ENCODE data around the gene TMEM52.

Gene TMEM52

DNA sequence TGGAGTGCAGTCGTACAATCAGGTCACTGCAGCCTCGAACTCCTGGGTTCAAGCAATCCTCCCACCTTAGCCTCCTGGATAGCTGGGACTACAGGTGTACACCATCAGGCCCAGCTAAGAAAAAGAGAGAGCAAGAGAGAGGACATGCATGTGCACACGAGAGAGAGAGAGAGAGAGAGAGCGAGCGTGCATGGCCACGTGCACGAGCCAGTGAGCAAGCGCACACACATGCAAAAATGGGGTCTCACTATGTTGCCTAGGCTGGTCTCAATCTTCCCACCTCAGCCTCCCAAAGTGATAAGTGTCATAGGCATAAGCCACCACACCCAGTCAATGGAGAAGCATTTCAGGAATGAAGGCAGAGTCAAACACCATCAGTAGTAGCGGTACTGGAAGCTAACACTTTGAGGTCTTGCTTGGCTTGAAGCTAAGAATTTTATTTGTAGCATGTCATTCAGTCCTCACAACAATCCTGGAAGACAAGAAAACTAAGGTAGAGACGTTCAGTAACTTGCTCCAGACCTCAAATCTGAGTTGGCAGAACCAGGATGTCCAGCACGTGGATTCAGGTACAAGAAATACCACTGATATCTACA lies 42.6 kb downstream of the TMEM52 start:
- Histone ChIP-seq H3K4me1 (no peaks in the 10 kb centered on the region), H3K4me3 (ENCODE audit: low read depth, low read length) (no peak overlapping the region), H3K27me3 (no peaks in the 10 kb centered on the region), H3K36me3 (peaks cover 75% of the 10 kb centered on the region), H3K9me3 (no peaks in the 10 kb centered on the region)
- DNase-seq, result no peak
- TF ChIP-seq, protein P1, sequence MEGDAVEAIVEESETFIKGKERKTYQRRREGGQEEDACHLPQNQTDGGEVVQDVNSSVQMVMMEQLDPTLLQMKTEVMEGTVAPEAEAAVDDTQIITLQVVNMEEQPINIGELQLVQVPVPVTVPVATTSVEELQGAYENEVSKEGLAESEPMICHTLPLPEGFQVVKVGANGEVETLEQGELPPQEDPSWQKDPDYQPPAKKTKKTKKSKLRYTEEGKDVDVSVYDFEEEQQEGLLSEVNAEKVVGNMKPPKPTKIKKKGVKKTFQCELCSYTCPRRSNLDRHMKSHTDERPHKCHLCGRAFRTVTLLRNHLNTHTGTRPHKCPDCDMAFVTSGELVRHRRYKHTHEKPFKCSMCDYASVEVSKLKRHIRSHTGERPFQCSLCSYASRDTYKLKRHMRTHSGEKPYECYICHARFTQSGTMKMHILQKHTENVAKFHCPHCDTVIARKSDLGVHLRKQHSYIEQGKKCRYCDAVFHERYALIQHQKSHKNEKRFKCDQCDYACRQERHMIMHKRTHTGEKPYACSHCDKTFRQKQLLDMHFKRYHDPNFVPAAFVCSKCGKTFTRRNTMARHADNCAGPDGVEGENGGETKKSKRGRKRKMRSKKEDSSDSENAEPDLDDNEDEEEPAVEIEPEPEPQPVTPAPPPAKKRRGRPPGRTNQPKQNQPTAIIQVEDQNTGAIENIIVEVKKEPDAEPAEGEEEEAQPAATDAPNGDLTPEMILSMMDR (IDR thresholded peaks at IDR 0.05; ENCODE audit: low read depth, low read length), result no peak

DNA sequence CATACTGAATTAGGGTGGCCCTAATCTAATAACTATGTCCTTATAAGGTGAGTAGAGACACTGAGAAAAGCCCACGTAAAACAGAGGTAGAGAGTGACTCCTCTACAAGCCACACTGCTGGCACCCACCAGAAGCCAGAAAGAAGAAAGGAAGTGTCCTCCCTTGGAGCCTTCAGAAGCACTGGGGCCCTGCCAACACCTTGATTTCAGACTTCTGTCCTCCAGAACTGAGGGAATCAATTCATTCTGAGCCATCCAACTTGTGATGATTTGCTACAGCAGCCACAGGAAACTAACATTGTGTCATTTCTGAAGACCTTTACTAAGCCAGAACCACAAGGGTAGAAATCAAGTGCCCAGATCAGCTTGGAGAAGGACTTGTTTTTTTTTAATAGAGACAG lies 43.1 kb downstream of the TMEM52 start:
- DNase-seq, result no peak
- TF ChIP-seq, protein P1 (IDR thresholded peaks at IDR 0.05; ENCODE audit: low read depth, low read length), result no peak
- Histone ChIP-seq H3K4me1 (no peaks in the 10 kb centered on the region), H3K4me3 (ENCODE audit: low read depth, low read length) (no peak overlapping the region), H3K9me3 (no peaks in the 10 kb centered on the region), H3K36me3 (peaks cover 77% of the 10 kb centered on the region), H3K27me3 (no peaks in the 10 kb centered on the region)

DNA sequence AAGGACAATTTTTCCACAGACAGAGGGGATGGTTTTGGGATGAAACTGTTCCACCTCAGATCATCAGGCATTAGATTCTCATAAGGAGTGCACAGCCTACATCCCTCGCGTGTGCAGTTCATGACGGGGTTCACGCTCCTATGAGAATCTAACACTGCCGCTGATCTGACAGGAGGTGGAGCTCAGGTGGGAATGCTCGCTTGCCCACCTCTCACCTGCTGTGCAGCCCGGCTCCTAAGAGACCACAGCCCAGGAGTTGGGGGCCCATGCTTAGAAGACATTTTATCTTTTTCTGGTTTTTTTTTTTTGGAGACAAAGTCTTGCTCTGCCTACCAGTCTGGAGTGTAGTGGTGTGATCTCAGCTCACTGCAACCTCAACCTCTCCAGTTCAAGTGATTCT lies 44.2 kb downstream of the TMEM52 start:
- no peak for DNase-seq
- H3K27me3 ChIP-seq, result no peaks in the 10 kb centered on the region
- H3K9me3 ChIP-seq, result no peaks in the 10 kb centered on the region
- TF ChIP-seq, protein P1 (IDR thresholded peaks at IDR 0.05; ENCODE audit: low read depth, low read length), result no peak
- H3K4me1 ChIP-seq, result no peaks in the 10 kb centered on the region
- H3K36me3 ChIP-seq, result peaks cover 78% of the 10 kb centered on the region
- no peak overlapping the region for H3K4me3 ChIP-seq (ENCODE audit: low read depth, low read length)

DNA sequence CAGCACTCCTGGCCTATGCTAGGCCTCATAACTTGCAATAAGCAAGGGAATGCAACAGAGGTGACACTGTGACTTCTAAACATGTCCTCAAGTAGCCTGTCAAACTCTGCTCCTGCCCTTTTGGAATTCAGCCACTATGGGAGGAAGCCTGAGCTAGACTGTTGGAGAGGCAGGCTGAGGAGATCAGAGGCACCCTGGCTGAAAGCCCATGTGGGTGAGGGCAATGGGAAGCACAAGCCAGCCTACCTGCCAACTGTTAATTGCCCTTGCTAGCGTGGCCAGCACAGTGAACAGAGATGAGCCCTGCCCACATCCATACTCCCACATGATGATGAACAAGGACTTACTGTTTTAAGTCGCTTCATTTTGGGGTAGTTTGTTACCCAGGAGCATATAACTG lies 45.9 kb downstream of the TMEM52 start:
- Histone ChIP-seq H3K27me3 (no peaks in the 10 kb centered on the region), H3K4me1 (no peaks in the 10 kb centered on the region), H3K36me3 (peaks cover 65% of the 10 kb centered on the region), H3K9me3 (no peaks in the 10 kb centered on the region), H3K4me3 (ENCODE audit: low read depth, low read length) (no peak overlapping the region)
- no peak for DNase-seq
- TF ChIP-seq, protein P1 (IDR thresholded peaks at IDR 0.05; ENCODE audit: low read depth, low read length), result no peak

DNA sequence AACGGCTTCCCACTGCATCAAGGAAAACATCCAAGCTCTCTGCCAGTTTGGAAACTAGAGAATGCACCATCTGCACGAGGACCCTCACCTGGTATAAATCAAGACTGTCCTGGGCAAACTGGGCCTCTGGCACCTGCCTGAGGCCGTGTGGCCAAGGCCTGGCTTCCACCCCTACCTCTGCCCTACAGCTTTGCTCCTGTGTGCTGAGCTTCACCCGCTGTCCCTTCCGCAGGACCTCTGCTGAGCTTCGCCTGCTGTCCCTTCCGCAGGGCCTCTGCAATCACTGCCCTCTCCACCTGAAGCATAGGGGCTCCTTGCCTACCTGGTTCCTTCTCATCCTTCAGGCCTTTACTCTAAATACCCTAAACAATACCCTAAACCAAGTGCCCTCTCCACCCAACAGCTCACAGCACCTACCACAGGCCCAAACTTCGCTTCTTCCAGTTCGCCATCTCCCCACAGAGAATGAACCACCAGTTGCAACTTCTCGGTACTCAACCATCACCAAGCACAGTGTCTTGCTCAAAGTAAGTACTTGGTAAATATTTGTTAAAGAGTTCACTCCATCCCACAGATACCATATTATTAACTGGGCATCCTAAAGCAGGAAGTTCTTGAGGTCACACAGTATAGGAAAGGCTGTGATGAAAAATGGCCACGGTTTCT lies 46.6 kb downstream of the TMEM52 start:
- DNase-seq, result no peak
- TF ChIP-seq, protein P1 (IDR thresholded peaks at IDR 0.05; ENCODE audit: low read depth, low read length), result no peak
- H3K9me3 ChIP-seq, result no peaks in the 10 kb centered on the region
- H3K4me1 ChIP-seq, result no peaks in the 10 kb centered on the region
- peaks cover 58% of the 10 kb centered on the region for H3K36me3 ChIP-seq
- no peaks in the 10 kb centered on the region for H3K27me3 ChIP-seq
- H3K4me3 ChIP-seq (ENCODE audit: low read depth, low read length), result no peak overlapping the region

DNA sequence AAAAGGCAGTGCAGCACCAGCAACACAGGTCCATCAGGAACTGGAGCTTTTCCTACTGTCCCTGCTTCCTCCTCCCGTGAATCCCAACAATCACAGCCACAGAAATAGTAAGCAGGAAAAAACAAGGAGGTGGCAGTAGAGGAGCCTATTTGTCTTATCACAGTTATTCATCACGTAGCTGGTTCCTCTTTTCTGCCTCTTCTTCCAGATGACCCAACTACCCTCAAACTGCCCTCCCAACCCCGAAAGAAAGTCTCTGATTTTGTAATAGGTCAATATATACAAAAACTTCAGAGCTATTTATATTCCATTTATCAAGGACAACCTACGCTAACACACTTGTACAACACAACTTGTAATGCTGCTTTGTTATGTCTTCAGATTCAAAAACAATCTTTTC lies 49.6 kb downstream of the TMEM52 start:
- no peaks in the 10 kb centered on the region for H3K27me3 ChIP-seq
- peaks cover 3% of the 10 kb centered on the region; the same call in 1 of the 2 replicates for H3K4me1 ChIP-seq
- no peaks in the 10 kb centered on the region for H3K9me3 ChIP-seq
- no peak overlapping the region for H3K4me3 ChIP-seq (ENCODE audit: low read depth, low read length)
- DNase-seq, result no peak
- peaks cover 33% of the 10 kb centered on the region for H3K36me3 ChIP-seq
- TF ChIP-seq, protein P1 (IDR thresholded peaks at IDR 0.05; ENCODE audit: low read depth, low read length), result no peak
